Mammary epithelial cell (primary cell): ENCODE data around the gene GALNT2.

ENCODE experiments used
- EZH2 ChIP-seq: IDR thresholded peaks from 2 replicates; pipeline ENCODE4 v1.6.1; 2012; ENCODE audit warnings: low read length, inconsistent platforms, borderline replicate concordance
- TF ChIP-seq, protein P1 (sequence below), 2 donors: IDR thresholded peaks in 1 of 2; conservative IDR thresholded peaks in 1 of 2; 2 replicates each; pipeline ENCODE4 v1.5.1; 2011 to 2012; ENCODE audit warnings: inconsistent platforms in 2 of 2, low read length in 2 of 2, mild to moderate bottlenecking in 2 of 2, control low read depth in 1 of 2, low read depth in 1 of 2; ENCODE audit not compliant: insufficient read depth in 1 of 2; ENCODE audit errors: extremely low read depth in 1 of 2

DNA sequence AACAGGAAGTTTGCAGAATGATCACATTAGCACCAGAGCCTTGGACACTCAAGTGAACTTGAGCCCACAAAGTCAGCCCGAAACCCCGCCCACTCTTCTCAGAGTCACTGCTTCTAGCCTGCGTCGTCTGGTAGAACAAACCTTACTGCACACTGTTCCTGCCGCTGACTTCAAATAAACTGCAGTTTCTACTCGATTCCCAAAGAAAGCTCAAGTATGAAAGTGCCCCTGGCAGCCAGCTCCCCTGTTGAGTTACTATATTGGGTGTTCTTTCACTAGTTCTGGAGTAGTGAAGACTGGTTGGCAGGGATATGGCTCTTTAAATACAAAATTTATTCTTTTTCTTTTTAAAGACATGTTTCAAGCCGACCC is 164.7 kb downstream of the GALNT2 start:
- TF ChIP-seq, protein P1, sequence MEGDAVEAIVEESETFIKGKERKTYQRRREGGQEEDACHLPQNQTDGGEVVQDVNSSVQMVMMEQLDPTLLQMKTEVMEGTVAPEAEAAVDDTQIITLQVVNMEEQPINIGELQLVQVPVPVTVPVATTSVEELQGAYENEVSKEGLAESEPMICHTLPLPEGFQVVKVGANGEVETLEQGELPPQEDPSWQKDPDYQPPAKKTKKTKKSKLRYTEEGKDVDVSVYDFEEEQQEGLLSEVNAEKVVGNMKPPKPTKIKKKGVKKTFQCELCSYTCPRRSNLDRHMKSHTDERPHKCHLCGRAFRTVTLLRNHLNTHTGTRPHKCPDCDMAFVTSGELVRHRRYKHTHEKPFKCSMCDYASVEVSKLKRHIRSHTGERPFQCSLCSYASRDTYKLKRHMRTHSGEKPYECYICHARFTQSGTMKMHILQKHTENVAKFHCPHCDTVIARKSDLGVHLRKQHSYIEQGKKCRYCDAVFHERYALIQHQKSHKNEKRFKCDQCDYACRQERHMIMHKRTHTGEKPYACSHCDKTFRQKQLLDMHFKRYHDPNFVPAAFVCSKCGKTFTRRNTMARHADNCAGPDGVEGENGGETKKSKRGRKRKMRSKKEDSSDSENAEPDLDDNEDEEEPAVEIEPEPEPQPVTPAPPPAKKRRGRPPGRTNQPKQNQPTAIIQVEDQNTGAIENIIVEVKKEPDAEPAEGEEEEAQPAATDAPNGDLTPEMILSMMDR (conservative IDR thresholded peaks at IDR 0.05 in 1 of 2, IDR thresholded peaks at IDR 0.05 in 1 of 2; ENCODE audit: extremely low read depth in 1 of 2, insufficient read depth in 1 of 2, low read depth in 1 of 2, low read length in 2 of 2) = no peak
- no peak for TF ChIP-seq EZH2
